Measurements from ENCODE around the gene NFAT5. TPM values are rescaled to one million over a fixed set of nuclear protein-coding genes. Genes with fewer than 3 reads are reported as not detected.
A peak's percentile ranks its signal among the peaks of the same experiment; 100 is the strongest.
"Not testable (repeated sequence)": the region's sequence is repeated elsewhere in the genome, so short reads cannot be mapped to it uniquely, and the experiment has no call there.

Gene NFAT5
- total RNA-seq, 1 donor from 2014 or later = 13.9 TPM

DNA sequence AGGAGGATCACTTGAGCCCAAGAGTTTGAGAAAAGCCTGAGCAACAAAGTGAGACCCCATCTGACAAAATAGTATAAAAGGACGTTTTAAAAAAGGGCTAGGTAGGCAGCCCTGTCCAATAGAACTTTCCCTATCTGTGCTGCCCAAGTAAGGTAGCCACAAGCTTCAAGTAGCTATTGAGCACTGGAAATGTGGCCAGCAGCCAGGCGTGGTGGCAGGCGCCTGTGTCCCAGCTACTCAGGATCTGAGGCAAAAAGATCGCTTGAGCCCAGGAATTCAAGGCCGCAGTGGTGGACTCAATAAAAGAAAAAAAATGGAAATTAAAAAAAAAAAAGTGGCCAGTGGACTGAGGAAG lies 162.1 kb downstream of the NFAT5 start:
- intact Hi-C loops (cut with micrococcal nuclease) = no loop called here
- TF ChIP-seq, protein P1, sequence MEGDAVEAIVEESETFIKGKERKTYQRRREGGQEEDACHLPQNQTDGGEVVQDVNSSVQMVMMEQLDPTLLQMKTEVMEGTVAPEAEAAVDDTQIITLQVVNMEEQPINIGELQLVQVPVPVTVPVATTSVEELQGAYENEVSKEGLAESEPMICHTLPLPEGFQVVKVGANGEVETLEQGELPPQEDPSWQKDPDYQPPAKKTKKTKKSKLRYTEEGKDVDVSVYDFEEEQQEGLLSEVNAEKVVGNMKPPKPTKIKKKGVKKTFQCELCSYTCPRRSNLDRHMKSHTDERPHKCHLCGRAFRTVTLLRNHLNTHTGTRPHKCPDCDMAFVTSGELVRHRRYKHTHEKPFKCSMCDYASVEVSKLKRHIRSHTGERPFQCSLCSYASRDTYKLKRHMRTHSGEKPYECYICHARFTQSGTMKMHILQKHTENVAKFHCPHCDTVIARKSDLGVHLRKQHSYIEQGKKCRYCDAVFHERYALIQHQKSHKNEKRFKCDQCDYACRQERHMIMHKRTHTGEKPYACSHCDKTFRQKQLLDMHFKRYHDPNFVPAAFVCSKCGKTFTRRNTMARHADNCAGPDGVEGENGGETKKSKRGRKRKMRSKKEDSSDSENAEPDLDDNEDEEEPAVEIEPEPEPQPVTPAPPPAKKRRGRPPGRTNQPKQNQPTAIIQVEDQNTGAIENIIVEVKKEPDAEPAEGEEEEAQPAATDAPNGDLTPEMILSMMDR (IDR thresholded peaks at IDR 0.05; ENCODE audit: borderline replicate concordance) = no peak
- peak overlapping the region; percentile 75 for H3K4me3 ChIP-seq
- no peaks in the 10 kb centered on the region for H3K9me3 ChIP-seq (replicated peaks)
- DNase-seq = peak; percentile 36
- H3K27me3 ChIP-seq (ENCODE audit: low read depth) = no peaks in the 10 kb centered on the region
- H3K36me3 ChIP-seq = no peaks in the 10 kb centered on the region
- peaks cover 38% of the 10 kb centered on the region for H3K4me1 ChIP-seq
- peak overlapping the region; percentile 94 for H3K27ac ChIP-seq (replicated peaks)

GRCh38 chr16:69729030-69729429 lies 163.3 kb downstream of the NFAT5 start:
- H3K9me3 ChIP-seq (replicated peaks); DNase-seq; H3K36me3 ChIP-seq; intact Hi-C loops (cut with micrococcal nuclease); H3K4me3 ChIP-seq; H3K27ac ChIP-seq (replicated peaks); H3K27me3 ChIP-seq (ENCODE audit: low read depth): not testable (repeated sequence)
- peaks cover 38% of the 10 kb centered on the region for H3K4me1 ChIP-seq

DNA sequence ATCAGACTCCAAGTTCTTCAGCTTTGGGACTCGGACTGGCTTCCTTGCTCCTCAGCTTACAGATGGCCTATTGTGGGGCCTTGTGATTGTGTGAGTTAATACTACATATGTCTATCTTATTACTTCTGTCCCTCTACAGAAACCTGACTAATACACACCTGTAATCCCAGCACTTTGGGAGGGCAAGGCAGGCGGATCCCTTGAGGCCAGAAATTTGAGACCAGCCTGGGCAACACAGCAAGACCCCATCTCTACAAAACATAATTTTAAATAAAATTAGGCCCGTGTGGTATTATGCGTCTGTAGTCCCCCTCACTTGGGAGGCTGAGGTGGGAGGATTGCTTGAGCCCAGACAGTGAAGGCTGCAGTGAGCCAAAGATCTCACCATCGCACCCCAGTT lies 165.5 kb downstream of the NFAT5 start:
- H3K27ac ChIP-seq (replicated peaks); intact Hi-C loops (cut with micrococcal nuclease); H3K36me3 ChIP-seq; H3K27me3 ChIP-seq (ENCODE audit: low read depth); H3K9me3 ChIP-seq (replicated peaks); DNase-seq; H3K4me3 ChIP-seq: not testable (repeated sequence)
- H3K4me1 ChIP-seq = peaks cover 25% of the 10 kb centered on the region

GRCh38 chr16:69732101-69732500 lies 166.3 kb downstream of the NFAT5 start:
- Histone ChIP-seq H3K4me3 (no peak overlapping the region), H3K9me3 (replicated peaks) (no peaks in the 10 kb centered on the region), H3K27me3 (ENCODE audit: low read depth) (no peaks in the 10 kb centered on the region), H3K4me1 (peaks cover 22% of the 10 kb centered on the region), H3K27ac (replicated peaks) (no peak overlapping the region), H3K36me3 (no peaks in the 10 kb centered on the region)
- TF ChIP-seq, protein P1 (IDR thresholded peaks at IDR 0.05; ENCODE audit: borderline replicate concordance) = no peak
- intact Hi-C loops (cut with micrococcal nuclease) = no loop called here
- no peak for DNase-seq

DNA sequence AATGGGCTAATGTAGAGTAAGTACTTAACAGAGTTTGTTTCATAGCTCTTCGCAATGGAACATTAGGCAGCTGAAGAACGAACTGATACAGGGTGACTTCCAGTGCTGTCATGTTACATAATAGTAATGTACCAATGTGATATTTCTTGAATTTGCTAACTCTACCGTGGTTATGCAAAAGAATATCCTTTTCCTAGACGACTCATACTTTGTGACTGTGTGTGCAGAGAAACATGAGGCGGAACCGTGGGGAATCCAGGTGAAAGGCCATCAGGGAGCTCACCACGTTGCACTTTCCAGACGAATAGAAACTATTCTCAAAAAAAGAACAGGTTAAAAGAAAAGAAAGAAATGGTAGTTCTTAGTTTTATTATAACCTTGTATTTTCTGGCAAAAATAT lies 175.8 kb downstream of the NFAT5 start:
- Histone ChIP-seq H3K27ac (replicated peaks) (peak overlapping the region; percentile 70), H3K4me1 (peaks cover 27% of the 10 kb centered on the region), H3K9me3 (replicated peaks) (no peaks in the 10 kb centered on the region), H3K36me3 (peaks cover 65% of the 10 kb centered on the region), H3K27me3 (ENCODE audit: low read depth) (no peaks in the 10 kb centered on the region), H3K4me3 (no peak overlapping the region)
- TF ChIP-seq, protein P1 (IDR thresholded peaks at IDR 0.05; ENCODE audit: borderline replicate concordance) = no peak
- intact Hi-C loops (cut with micrococcal nuclease) = no loop called here
- DNase-seq = no peak

DNA sequence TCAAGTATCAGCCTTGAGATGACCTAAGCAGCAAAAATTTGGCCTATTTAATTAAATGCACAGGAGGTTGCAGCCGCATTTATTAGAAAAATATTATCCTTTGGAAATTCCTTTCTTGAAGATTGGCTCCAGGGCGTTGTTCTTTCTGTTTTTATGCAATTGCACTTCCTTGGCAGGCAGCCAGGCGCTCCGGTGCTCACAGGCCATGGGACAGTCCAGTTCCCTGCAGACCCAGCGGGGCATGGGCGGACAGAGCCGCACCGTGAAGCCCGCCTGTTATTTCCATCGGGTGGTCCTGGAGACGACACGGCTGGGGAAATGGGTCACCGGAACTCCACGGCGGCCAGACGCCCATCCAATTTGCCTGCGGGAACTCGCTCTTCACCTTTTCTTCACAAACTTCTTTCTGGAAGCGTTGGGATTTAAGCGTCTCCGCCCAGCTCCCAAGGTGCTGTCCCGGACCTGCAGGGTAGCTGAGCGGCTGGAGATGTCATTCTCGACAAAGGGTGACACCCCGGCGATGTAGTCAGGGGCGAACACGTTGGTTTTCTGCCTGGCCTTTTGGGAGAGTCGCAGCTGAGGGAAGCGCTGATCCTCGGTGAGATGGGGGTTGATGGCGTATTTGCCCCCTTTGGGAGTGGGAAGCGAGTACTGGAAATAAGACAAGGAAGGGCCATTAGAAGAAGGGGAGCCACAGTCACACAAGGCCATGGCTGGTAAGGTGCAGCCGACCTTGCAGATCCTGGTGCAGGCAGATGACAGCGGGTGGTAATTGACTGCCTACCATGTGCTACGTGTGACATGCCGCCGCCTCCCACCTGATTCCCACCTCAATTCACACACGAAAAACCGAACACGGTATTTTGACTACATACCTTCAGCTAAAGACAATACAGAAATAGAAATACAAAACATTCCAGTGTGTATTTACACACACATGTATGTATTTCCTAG lies 176.5 kb downstream of the NFAT5 start:
- DNase-seq = peak; percentile 83
- Histone ChIP-seq H3K27ac (replicated peaks) (peak overlapping the region; percentile 70), H3K4me3 (peak overlapping the region; percentile 18), H3K4me1 (peaks cover 21% of the 10 kb centered on the region), H3K36me3 (peaks cover 72% of the 10 kb centered on the region), H3K27me3 (ENCODE audit: low read depth) (no peaks in the 10 kb centered on the region), H3K9me3 (replicated peaks) (no peaks in the 10 kb centered on the region)
- TF ChIP-seq, protein P1 (IDR thresholded peaks at IDR 0.05; ENCODE audit: borderline replicate concordance) = no peak
- intact Hi-C loops (cut with micrococcal nuclease) = no loop called here

Measured in left ventricle myocardium inferior (tissue), 1 donor.